HepG2 (cell line): ENCODE results near the gene GFER. TPM values are rescaled to one million over a fixed set of nuclear protein-coding genes. Genes with fewer than 3 reads are reported as not detected.

Experiments used
- AGO1 ChIP-seq: fragments of 200-400 bp; formaldehyde crosslinking; IDR thresholded peaks from 2 replicates; pipeline ENCODE4 v1.6.1; 2017; ENCODE audit warnings: mild to moderate bottlenecking, low read depth, low read length, moderate library complexity; ENCODE audit not compliant: poor library complexity, severe bottlenecking
- AGO2 ChIP-seq: fragments of 200-400 bp; formaldehyde crosslinking; optimal IDR thresholded peaks from 2 replicates; pipeline ENCODE3; 2017; ENCODE audit warnings: mild to moderate bottlenecking, low read depth, low read length, moderate library complexity
- ATAD3A ChIP-seq: sonication (generic); formaldehyde crosslinking; IDR thresholded peaks from 2 replicates; pipeline ENCODE4 v1.4.0; 2020; ENCODE audit warnings: missing genetic modification reagents
- DNMT3B ChIP-seq: conservative IDR thresholded peaks from 2 replicates; pipeline ENCODE4 v1.6.1; 2016; ENCODE audit warnings: missing biosample characterization, control low read depth
- EED ChIP-seq: sonication (generic); formaldehyde crosslinking; IDR thresholded peaks from 2 replicates; pipeline ENCODE4 v1.5.0; 2020; ENCODE audit warnings: mild to moderate bottlenecking, missing genetic modification reagents
- KDM6A ChIP-seq: IDR thresholded peaks from 2 replicates; pipeline ENCODE4 v1.6.1; 2016; ENCODE audit warnings: low read depth
- NCOR1 ChIP-seq: fragments of 200-600 bp; sonication (generic); IDR thresholded peaks from 2 replicates; pipeline ENCODE4 v1.7.0; 2017; ENCODE audit warnings: antibody characterized with exemption, low read length, borderline replicate concordance
- NONO ChIP-seq, 2 experiments: fragments of 450-650 bp in 1 of 2; sonication (generic) in 1 of 2; formaldehyde crosslinking in 1 of 2; IDR thresholded peaks in 1 of 2; conservative IDR thresholded peaks in 1 of 2; 2 replicates each; pipeline versions ENCODE4 v1.6.1 to v1.8.0; 2017 to 2022; ENCODE audit warnings: mild to moderate bottlenecking in 1 of 2, missing genetic modification reagents in 1 of 2, moderate library complexity in 1 of 2
- TGIF2 ChIP-seq: IDR thresholded peaks from 2 replicates; pipeline ENCODE4 v1.6.1; 2016; ENCODE audit warnings: control low read depth, missing compliant biosample characterization
- ZNF3 ChIP-seq: IDR thresholded peaks from 2 replicates; pipeline ENCODE4 v1.7.0; 2017; ENCODE audit warnings: inconsistent platforms
- ZNF343 ChIP-seq: sonication (generic); formaldehyde crosslinking; IDR thresholded peaks from 2 replicates; pipeline ENCODE4 v1.4.0; 2020; ENCODE audit warnings: mild to moderate bottlenecking, missing genetic modification reagents
- ZNF577 ChIP-seq: sonication (generic); formaldehyde crosslinking; IDR thresholded peaks from 2 replicates; pipeline ENCODE4 v1.4.0; 2020; ENCODE audit warnings: mild to moderate bottlenecking, low read depth, missing genetic modification reagents, borderline replicate concordance
- ZNF709 ChIP-seq: sonication (generic); formaldehyde crosslinking; IDR thresholded peaks from 2 replicates; pipeline ENCODE4 v1.5.0; 2020; ENCODE audit warnings: mild to moderate bottlenecking, missing genetic modification reagents
- ZNF768 ChIP-seq: sonication (generic); formaldehyde crosslinking; IDR thresholded peaks from 2 replicates; pipeline ENCODE4 v1.4.0; 2020; ENCODE audit warnings: missing genetic modification reagents
- polyA plus RNA-seq, 8 experiments: library from polyadenylated mRNA; depleted of rRNA in 3 of 8; stranded (reverse) in 7 of 8; unstranded in 1 of 8; fragments of >200 nt; fragmentation: Illumina TruSeq in 4 of 8; extraction: Trizol in 4 of 8; gene quantifications; 2 replicates each; pipeline versions ENCODE4 v1.2.1 to v1.2.3, GENCODE V29; 2011 to 2016; ENCODE audit warnings: low read depth in 4 of 8, missing spikeins in 1 of 8, mixed read lengths in 1 of 8; ENCODE audit not compliant: insufficient read depth in 1 of 8
- total RNA-seq, 5 experiments: library from RNA; depleted of rRNA; stranded (reverse); fragments of >200 nt; fragmentation: Illumina TruSeq; extraction: Trizol; gene quantifications; 2 replicates each; pipeline ENCODE4 v1.2.3, GENCODE V29; 2016; ENCODE audit warnings: low read depth in 1 of 5
- TF ChIP-seq, protein P1 (sequence below): sonication (generic); formaldehyde crosslinking; conservative IDR thresholded peaks from 2 replicates; pipeline ENCODE4 v1.8.0; 2022; ENCODE audit warnings: mild to moderate bottlenecking, moderate library complexity, missing genetic modification reagents
- TF ChIP-seq, protein P2 (sequence below): sonication (generic); formaldehyde crosslinking; IDR thresholded peaks from 2 replicates; pipeline ENCODE4 v1.5.0; 2020; ENCODE audit warnings: mild to moderate bottlenecking, missing genetic modification reagents, borderline replicate concordance
- TF ChIP-seq, protein P3 (sequence below): sonication (generic); formaldehyde crosslinking; IDR thresholded peaks from 2 replicates; pipeline ENCODE4 v1.8.1; 2022; ENCODE audit warnings: low read depth, mild to moderate bottlenecking, missing genetic modification reagents
- TF ChIP-seq, protein P4 (sequence below): sonication (generic); formaldehyde crosslinking; conservative IDR thresholded peaks from 2 replicates; pipeline ENCODE4 v1.4.0; 2020; ENCODE audit warnings: missing genetic modification reagents
- TF ChIP-seq, protein P5 (sequence below): sonication (generic); formaldehyde crosslinking; IDR thresholded peaks from 2 replicates; pipeline ENCODE4 v1.5.0; 2020; ENCODE audit warnings: missing genetic modification reagents, mild to moderate bottlenecking, borderline replicate concordance

The GFER gene
- total and polyA plus RNA-seq, 2 of the 13 experiments (the other 11 are each of a cell fraction or from before 2014, with no cell fraction given), result 28.6 to 71.7 TPM

DNA sequence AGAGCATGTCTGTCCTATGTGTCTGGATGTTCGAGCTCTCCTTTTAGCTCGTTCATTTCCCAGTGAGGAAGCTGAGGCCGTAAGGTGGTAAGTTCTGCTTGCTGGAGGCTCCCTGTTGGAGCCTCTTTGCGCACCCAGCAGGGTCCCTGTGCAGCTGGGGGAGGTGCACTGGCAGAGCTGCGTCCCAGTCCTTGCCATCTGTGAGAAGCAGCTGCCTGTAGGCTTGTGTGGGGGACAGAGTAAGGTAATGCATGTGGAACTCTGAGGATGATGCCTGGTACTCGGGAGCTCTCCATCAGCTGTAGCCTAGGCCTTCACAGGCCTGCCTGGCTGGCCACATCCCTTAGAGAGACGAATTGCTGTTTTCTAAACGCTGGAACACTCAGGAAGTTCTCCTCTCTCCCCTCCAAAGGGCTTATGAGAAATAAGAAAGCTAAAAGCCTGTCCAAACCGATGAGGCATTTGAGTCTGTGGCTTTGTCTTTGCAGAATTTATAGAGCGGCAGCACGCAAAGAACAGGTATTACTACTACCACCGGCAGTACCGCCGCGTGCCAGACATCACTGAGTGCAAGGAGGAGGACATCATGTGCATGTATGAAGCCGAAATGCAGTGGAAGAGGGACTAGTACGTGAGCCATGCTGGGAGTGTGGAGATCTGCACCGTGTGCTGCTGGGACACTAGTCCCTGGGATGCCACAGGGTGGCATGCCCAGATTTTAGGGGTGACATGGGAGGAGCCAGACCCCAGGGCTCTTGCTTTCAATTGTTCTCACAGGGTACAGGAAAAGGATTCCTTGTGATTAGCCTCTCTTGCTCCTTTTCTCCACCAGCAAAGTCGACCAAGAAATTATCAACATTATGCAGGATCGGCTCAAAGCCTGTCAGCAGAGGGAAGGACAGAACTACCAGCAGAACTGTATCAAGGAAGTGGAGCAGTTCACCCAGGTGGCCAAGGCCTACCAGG lies 23.0 kb upstream of the GFER start (continued):
- TF ChIP-seq, protein P1, sequence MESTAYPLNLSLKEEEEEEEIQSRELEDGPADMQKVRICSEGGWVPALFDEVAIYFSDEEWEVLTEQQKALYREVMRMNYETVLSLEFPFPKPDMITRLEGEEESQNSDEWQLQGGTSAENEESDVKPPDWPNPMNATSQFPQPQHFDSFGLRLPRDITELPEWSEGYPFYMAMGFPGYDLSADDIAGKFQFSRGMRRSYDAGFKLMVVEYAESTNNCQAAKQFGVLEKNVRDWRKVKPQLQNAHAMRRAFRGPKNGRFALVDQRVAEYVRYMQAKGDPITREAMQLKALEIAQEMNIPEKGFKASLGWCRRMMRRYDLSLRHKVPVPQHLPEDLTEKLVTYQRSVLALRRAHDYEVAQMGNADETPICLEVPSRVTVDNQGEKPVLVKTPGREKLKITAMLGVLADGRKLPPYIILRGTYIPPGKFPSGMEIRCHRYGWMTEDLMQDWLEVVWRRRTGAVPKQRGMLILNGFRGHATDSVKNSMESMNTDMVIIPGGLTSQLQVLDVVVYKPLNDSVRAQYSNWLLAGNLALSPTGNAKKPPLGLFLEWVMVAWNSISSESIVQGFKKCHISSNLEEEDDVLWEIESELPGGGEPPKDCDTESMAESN (CRISPR knock-in tag), result no peak
- TF ChIP-seq EED (CRISPR knock-in tag), result no peak
- no peak for TF ChIP-seq NONO (IDR thresholded peaks at IDR 0.05)
- peak; percentile 54; the same call in 1 of the 2 replicates for TF ChIP-seq NONO (CRISPR knock-in tag; conservative IDR thresholded peaks at IDR 0.05)
- 0 out of 2 replicates have a peak, but pooled peaks have one; percentile 8 for TF ChIP-seq ZNF768 (CRISPR knock-in tag)
- TF ChIP-seq KDM6A (CRISPR knock-in tag), result no peak
- TF ChIP-seq ZNF577 (CRISPR knock-in tag), result no peak
- TF ChIP-seq, protein P2, sequence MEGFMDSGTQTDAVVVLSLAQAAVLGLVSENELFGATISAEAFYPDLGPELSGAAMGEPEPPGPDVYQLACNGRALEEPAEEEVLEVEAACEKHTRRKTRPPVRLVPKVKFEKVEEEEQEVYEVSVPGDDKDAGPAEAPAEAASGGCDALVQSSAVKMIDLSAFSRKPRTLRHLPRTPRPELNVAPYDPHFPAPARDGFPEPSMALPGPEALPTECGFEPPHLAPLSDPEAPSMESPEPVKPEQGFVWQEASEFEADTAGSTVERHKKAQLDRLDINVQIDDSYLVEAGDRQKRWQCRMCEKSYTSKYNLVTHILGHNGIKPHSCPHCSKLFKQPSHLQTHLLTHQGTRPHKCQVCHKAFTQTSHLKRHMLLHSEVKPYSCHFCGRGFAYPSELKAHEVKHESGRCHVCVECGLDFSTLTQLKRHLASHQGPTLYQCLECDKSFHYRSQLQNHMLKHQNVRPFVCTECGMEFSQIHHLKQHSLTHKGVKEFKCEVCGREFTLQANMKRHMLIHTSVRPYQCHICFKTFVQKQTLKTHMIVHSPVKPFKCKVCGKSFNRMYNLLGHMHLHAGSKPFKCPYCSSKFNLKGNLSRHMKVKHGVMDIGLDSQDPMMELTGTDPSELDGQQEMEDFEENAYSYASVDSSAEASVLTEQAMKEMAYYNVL (CRISPR knock-in tag), result no peak
- TF ChIP-seq, protein P3, sequence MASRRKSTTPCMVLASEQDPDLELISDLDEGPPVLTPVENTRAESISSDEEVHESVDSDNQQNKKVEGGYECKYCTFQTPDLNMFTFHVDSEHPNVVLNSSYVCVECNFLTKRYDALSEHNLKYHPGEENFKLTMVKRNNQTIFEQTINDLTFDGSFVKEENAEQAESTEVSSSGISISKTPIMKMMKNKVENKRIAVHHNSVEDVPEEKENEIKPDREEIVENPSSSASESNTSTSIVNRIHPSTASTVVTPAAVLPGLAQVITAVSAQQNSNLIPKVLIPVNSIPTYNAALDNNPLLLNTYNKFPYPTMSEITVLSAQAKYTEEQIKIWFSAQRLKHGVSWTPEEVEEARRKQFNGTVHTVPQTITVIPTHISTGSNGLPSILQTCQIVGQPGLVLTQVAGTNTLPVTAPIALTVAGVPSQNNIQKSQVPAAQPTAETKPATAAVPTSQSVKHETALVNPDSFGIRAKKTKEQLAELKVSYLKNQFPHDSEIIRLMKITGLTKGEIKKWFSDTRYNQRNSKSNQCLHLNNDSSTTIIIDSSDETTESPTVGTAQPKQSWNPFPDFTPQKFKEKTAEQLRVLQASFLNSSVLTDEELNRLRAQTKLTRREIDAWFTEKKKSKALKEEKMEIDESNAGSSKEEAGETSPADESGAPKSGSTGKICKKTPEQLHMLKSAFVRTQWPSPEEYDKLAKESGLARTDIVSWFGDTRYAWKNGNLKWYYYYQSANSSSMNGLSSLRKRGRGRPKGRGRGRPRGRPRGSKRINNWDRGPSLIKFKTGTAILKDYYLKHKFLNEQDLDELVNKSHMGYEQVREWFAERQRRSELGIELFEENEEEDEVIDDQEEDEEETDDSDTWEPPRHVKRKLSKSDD (CRISPR knock-in tag), result no peak
- TF ChIP-seq AGO2, result peak; percentile 22
- no peak for TF ChIP-seq ATAD3A (CRISPR knock-in tag)
- no peak for TF ChIP-seq ZNF343 (CRISPR knock-in tag)
- TF ChIP-seq ZNF709 (CRISPR knock-in tag), result no peak
- TF ChIP-seq ZNF3 (CRISPR knock-in tag), result no peak
- TF ChIP-seq DNMT3B (CRISPR knock-in tag), result no peak
- TF ChIP-seq, protein P4, sequence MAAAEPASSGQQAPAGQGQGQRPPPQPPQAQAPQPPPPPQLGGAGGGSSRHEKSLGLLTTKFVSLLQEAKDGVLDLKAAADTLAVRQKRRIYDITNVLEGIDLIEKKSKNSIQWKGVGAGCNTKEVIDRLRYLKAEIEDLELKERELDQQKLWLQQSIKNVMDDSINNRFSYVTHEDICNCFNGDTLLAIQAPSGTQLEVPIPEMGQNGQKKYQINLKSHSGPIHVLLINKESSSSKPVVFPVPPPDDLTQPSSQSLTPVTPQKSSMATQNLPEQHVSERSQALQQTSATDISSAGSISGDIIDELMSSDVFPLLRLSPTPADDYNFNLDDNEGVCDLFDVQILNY (CRISPR knock-in tag), result no peak
- TF ChIP-seq, protein P5, sequence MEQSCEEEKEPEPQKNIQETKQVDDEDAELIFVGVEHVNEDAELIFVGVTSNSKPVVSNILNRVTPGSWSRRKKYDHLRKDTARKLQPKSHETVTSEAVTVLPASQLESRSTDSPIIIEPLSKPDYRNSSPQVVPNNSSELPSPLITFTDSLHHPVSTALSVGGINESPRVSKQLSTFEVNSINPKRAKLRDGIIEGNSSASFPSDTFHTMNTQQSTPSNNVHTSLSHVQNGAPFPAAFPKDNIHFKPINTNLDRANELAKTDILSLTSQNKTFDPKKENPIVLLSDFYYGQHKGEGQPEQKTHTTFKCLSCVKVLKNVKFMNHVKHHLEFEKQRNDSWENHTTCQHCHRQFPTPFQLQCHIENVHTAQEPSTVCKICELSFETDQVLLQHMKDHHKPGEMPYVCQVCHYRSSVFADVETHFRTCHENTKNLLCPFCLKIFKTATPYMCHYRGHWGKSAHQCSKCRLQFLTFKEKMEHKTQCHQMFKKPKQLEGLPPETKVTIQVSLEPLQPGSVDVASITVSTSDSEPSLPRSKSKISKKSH (CRISPR knock-in tag), result no peak
- no peak for TF ChIP-seq TGIF2
- no peak for TF ChIP-seq AGO1
- TF ChIP-seq NCOR1, result no peak
